ENCODE results near the gene SMAD2. TPM values are rescaled to one million over a fixed set of nuclear protein-coding genes. Genes with fewer than 3 reads are reported as not detected.
A peak's percentile ranks its signal among the peaks of the same experiment; 100 is the strongest.
"Not testable (repeated sequence)": the region's sequence is repeated elsewhere in the genome, so short reads cannot be mapped to it uniquely, and the experiment has no call there.

The SMAD2 gene
- total RNA-seq, 2 donors from 2014 or later: 60.0 to 101 TPM

GRCh38 chr18:47964053-47964452, 33.6 kb upstream of the SMAD2 start:
- Histone ChIP-seq H3K9me3 (peaks cover 6% of the 10 kb centered on the region), H3K4me1 (ENCODE audit: control insufficient read depth in 1 of 2, low read depth in 2 of 2) (peaks cover 5 to 15% of the 10 kb centered on the region in 2 donors), H3K4me3 (no peak overlapping the region), H3K36me3 (no peaks in the 10 kb centered on the region), H3K27me3 (replicated peaks; ENCODE audit: insufficient read depth) (no peaks in the 10 kb centered on the region), H3K27ac (no peak overlapping the region)
- no peak for TF ChIP-seq CTCF (IDR thresholded peaks at IDR 0.05)
- no peak for DNase-seq (ENCODE audit: low spot score)
- ATAC-seq (ENCODE audit: insufficient number of reproducible peaks, low FRiP score, low read depth): no peak

- not testable (repeated sequence) for H3K9me3 ChIP-seq; H3K27ac ChIP-seq; H3K4me3 ChIP-seq; DNase-seq (ENCODE audit: low spot score); H3K27me3 ChIP-seq (replicated peaks; ENCODE audit: insufficient read depth); H3K36me3 ChIP-seq; H3K4me1 ChIP-seq (ENCODE audit: control insufficient read depth in 1 of 2, low read depth in 2 of 2); ATAC-seq (ENCODE audit: insufficient number of reproducible peaks, low FRiP score, low read depth)
Measured at GRCh38 chr18:47961003-47961402, 30.5 kb upstream of the SMAD2 start.

GRCh38 chr18:47953471-47953931, 23.0 kb upstream of the SMAD2 start:
- peaks cover 9 to 12% of the 10 kb centered on the region in 2 donors for H3K4me1 ChIP-seq (ENCODE audit: control insufficient read depth in 1 of 2, low read depth in 2 of 2)
- no peak for TF ChIP-seq CTCF (IDR thresholded peaks at IDR 0.05)
- DNase-seq (ENCODE audit: low spot score) (no peak), ATAC-seq (ENCODE audit: insufficient number of reproducible peaks, low FRiP score, low read depth) (peak; percentile 76)
- H3K4me3 ChIP-seq: no peak overlapping the region
- H3K27ac ChIP-seq: peak overlapping the region; percentile 22 to 67
- no peaks in the 10 kb centered on the region for H3K36me3 ChIP-seq
- no peaks in the 10 kb centered on the region for H3K9me3 ChIP-seq
- H3K27me3 ChIP-seq (replicated peaks; ENCODE audit: insufficient read depth): no peaks in the 10 kb centered on the region

GRCh38 chr18:47950511-47950910, 20.1 kb upstream of the SMAD2 start:
- Histone ChIP-seq H3K9me3 (no peaks in the 10 kb centered on the region), H3K27me3 (replicated peaks; ENCODE audit: insufficient read depth) (no peaks in the 10 kb centered on the region), H3K27ac (no peak overlapping the region), H3K36me3 (no peaks in the 10 kb centered on the region), H3K4me3 (no peak overlapping the region), H3K4me1 (ENCODE audit: control insufficient read depth in 1 of 2, low read depth in 2 of 2) (peaks cover 9 to 12% of the 10 kb centered on the region in 2 donors)
- no peak for ATAC-seq (ENCODE audit: insufficient number of reproducible peaks, low FRiP score, low read depth)
- no peak for DNase-seq (ENCODE audit: low spot score)
- no peak for TF ChIP-seq CTCF (IDR thresholded peaks at IDR 0.05)

- Histone ChIP-seq H3K27ac (no peak overlapping the region), H3K4me1 (ENCODE audit: control insufficient read depth in 1 of 2, low read depth in 2 of 2) (peaks cover 9 to 12% of the 10 kb centered on the region in 2 donors), H3K27me3 (replicated peaks; ENCODE audit: insufficient read depth) (no peaks in the 10 kb centered on the region), H3K4me3 (no peak overlapping the region), H3K36me3 (no peaks in the 10 kb centered on the region), H3K9me3 (no peaks in the 10 kb centered on the region)
- no peak for TF ChIP-seq CTCF (IDR thresholded peaks at IDR 0.05)
- DNase-seq (ENCODE audit: low spot score) (no peak), ATAC-seq (ENCODE audit: insufficient number of reproducible peaks, low FRiP score, low read depth) (no peak)
Measured at GRCh38 chr18:47949202-47949601, 18.7 kb upstream of the SMAD2 start.

- no peaks in the 10 kb centered on the region for H3K9me3 ChIP-seq
- no peak for TF ChIP-seq CTCF (IDR thresholded peaks at IDR 0.05)
- H3K27ac ChIP-seq: no peak overlapping the region
- no peaks in the 10 kb centered on the region for H3K27me3 ChIP-seq (replicated peaks; ENCODE audit: insufficient read depth)
- H3K36me3 ChIP-seq: no peaks in the 10 kb centered on the region
- no peak overlapping the region for H3K4me3 ChIP-seq
- DNase-seq (ENCODE audit: low spot score) (no peak), ATAC-seq (ENCODE audit: insufficient number of reproducible peaks, low FRiP score, low read depth) (no peak)
- no peaks in the 10 kb centered on the region for H3K4me1 ChIP-seq (ENCODE audit: control insufficient read depth in 1 of 2, low read depth in 2 of 2)
Measured at GRCh38 chr18:47946889-47947288, 16.4 kb upstream of the SMAD2 start.

All from thoracic aorta (tissue), 2 donors.